ENCODE data around the gene PCBP1.
"Not testable (repeated sequence)": the region's sequence is repeated elsewhere in the genome, so short reads cannot be mapped to it uniquely, and the experiment has no call there.

PCBP1 gene

GRCh38 chr2:70124983-70125480 is 37.8 kb downstream of the PCBP1 start:
- DNase-seq (ENCODE audit: low read depth in 2 of 2) = no peak

GRCh38 chr2:70125498-70125898 is 38.2 kb downstream of the PCBP1 start:
- DNase-seq (ENCODE audit: low read depth in 2 of 2) = no peak

- no peak for DNase-seq (ENCODE audit: low read depth in 2 of 2)
These were observed 39.1 kb downstream of the PCBP1 start for GRCh38 chr2:70126413-70126812.

GRCh38 chr2:70128005-70128404 is 40.7 kb downstream of the PCBP1 start:
- no peak for DNase-seq (ENCODE audit: low read depth in 2 of 2)

GRCh38 chr2:70131344-70132143 is 44.3 kb downstream of the PCBP1 start:
- DNase-seq (ENCODE audit: low read depth in 2 of 2) = not testable (repeated sequence)

- no peak for DNase-seq (ENCODE audit: low read depth in 2 of 2)
These were observed 45.2 kb downstream of the PCBP1 start for GRCh38 chr2:70132244-70133126.

- DNase-seq (ENCODE audit: low read depth in 2 of 2) = no peak
These were observed 45.8 kb downstream of the PCBP1 start for GRCh38 chr2:70133127-70133452.

- DNase-seq (ENCODE audit: low read depth in 2 of 2) = no peak
These were observed 46.4 kb downstream of the PCBP1 start for GRCh38 chr2:70133491-70134322.

- not testable (repeated sequence) for DNase-seq (ENCODE audit: low read depth in 2 of 2)
These were observed 47.2 kb downstream of the PCBP1 start for GRCh38 chr2:70134323-70134983.

Data from stimulated activated CD4-positive, alpha-beta T cell treated with anti-CD3 and anti-CD28 coated beads, Interleukin-15, amount 100 ng/mL, for 48 hours (primary cell).